GM12878 (cell line): ENCODE results near the gene ZNF486.

Experiments
- MXI1 ChIP-seq: fragments of 150-350 bp; IDR thresholded peaks from 2 replicates; pipeline ENCODE4 v1.6.1; 2011; ENCODE audit warnings: low read depth, mild to moderate bottlenecking, inconsistent platforms, low read length, improper control_type of control experiment
- ZBTB33 ChIP-seq: fragments of 450-650 bp; IDR thresholded peaks from 2 replicates; pipeline ENCODE4 v1.6.1; 2017; ENCODE audit warnings: mild to moderate bottlenecking

- no peak for TF ChIP-seq MXI1
- no peak for TF ChIP-seq ZBTB33
Observed at GRCh38 chr19:20235156-20235555, 68.1 kb downstream of the ZNF486 start.
